GM23248 (cell line): ENCODE results near the gene BSG. TPM values are rescaled to one million over a fixed set of nuclear protein-coding genes. Genes with fewer than 3 reads are reported as not detected.

Experiments
- DNase-seq: peaks from one replicate; pipeline ENCODE4 v3.0.0-alpha.2; 2015
- H2AFZ ChIP-seq: fragments of 200-600 bp; sonication (generic); 2 replicates; pipeline ENCODE4 v1.6.1; 2016; ENCODE audit warnings: antibody characterized with exemption
- H3F3A ChIP-seq: fragments of 200-600 bp; sonication (generic); 2 replicates; pipeline ENCODE4 v1.6.1; 2016; ENCODE audit warnings: mild to moderate bottlenecking, antibody characterized with exemption, mixed run types; ENCODE audit not compliant: insufficient read depth
- H3K27ac ChIP-seq: fragments of 200-600 bp; sonication (generic); 2 replicates; pipeline ENCODE4 v1.5.1; 2016; ENCODE audit warnings: mild to moderate bottlenecking
- H3K27me3 ChIP-seq: fragments of 200-600 bp; sonication (generic); replicated peaks from 2 replicates; pipeline ENCODE4 v1.6.1; 2016; ENCODE audit warnings: mild to moderate bottlenecking; ENCODE audit not compliant: insufficient read depth
- H3K36me3 ChIP-seq: fragments of 200-600 bp; sonication (generic); 2 replicates; pipeline ENCODE4 v1.6.1; 2016; ENCODE audit warnings: low read depth, mild to moderate bottlenecking
- H3K4me1 ChIP-seq: fragments of 200-600 bp; sonication (generic); 2 replicates; pipeline ENCODE4 v1.6.1; 2016; ENCODE audit warnings: mild to moderate bottlenecking; ENCODE audit not compliant: insufficient read depth
- H3K4me2 ChIP-seq: fragments of 200-600 bp; sonication (generic); one replicate; pipeline ENCODE4 v1.6.1; 2016; ENCODE audit warnings: mild to moderate bottlenecking; ENCODE audit not compliant: unreplicated experiment
- H3K4me3 ChIP-seq: fragments of 200-600 bp; sonication (generic); 2 replicates; pipeline ENCODE4 v1.5.1; 2016; ENCODE audit warnings: mild to moderate bottlenecking
- H3K79me2 ChIP-seq: fragments of 200-600 bp; sonication (generic); 2 replicates; pipeline ENCODE4 v1.6.1; 2016; ENCODE audit warnings: mild to moderate bottlenecking; ENCODE audit not compliant: insufficient read depth
- H3K9ac ChIP-seq: fragments of 200-600 bp; sonication (generic); 2 replicates; pipeline ENCODE4 v1.6.1; 2016; ENCODE audit warnings: mild to moderate bottlenecking
- H3K9me2 ChIP-seq: fragments of 200-600 bp; sonication (generic); 2 replicates; pipeline ENCODE4 v1.6.1; 2016; ENCODE audit warnings: mixed run types, mild to moderate bottlenecking, moderate library complexity; ENCODE audit not compliant: insufficient read depth
- H3K9me3 ChIP-seq: fragments of 200-600 bp; sonication (generic); one replicate; pipeline ENCODE4 v1.6.1; 2017; ENCODE audit warnings: low read depth
- H4K20me1 ChIP-seq: fragments of 200-600 bp; sonication (generic); 2 replicates; pipeline ENCODE4 v1.6.0; 2016; ENCODE audit not compliant: insufficient read depth
- EZH2 ChIP-seq: fragments of 200-600 bp; sonication (generic); IDR thresholded peaks from 2 replicates; pipeline ENCODE4 v1.6.1; 2018; ENCODE audit warnings: antibody characterized with exemption, mild to moderate bottlenecking; ENCODE audit not compliant: insufficient read depth, poor library complexity, severe bottlenecking
- EZH2phosphoT487 ChIP-seq: fragments of 200-600 bp; sonication (generic); IDR thresholded peaks from 2 replicates; pipeline ENCODE4 v1.6.1; 2018; ENCODE audit warnings: antibody characterized with exemption, moderate library complexity, mild to moderate bottlenecking, low read depth; ENCODE audit not compliant: insufficient read depth
- WGBS, 2 experiments: methylation state at CpG; one replicate each; pipeline ENCODE4 v1.1.6; 2015 to 2017; ENCODE audit warnings: low lambda C conversion rate in 2 of 2, low coverage in 1 of 2; ENCODE audit errors: missing lambda C conversion rate in 2 of 2; 5-methylcytosine and 5-hydroxymethylcytosine counted together
- in situ Hi-C: fragments of 300-500 bp; cut with MboI; formaldehyde crosslinking; loops from 2 replicates; pipeline ENCODE4 v1.15.0; 2020
- polyA plus RNA-seq: library from polyadenylated mRNA; unstranded; fragments of >200 nt; fragmentation: Nextera tagmentation; extraction: Ambion mirVana; gene quantifications from 2 replicates; pipeline ENCODE4 v1.2.1, GENCODE V29; 2016
- total RNA-seq: library from RNA; depleted of rRNA; stranded (reverse); fragments of >200 nt; shearing (Covaris generic); gene quantifications from 2 replicates; pipeline ENCODE4 v1.2.3, GENCODE V29; 2014

BSG gene
- total and polyA plus RNA-seq, 2 experiments from 2014 or later = 939 to 955 TPM

GRCh38 chr19:540867-541637 lies 31.3 kb upstream of the BSG start:
- Histone ChIP-seq H3F3A (no peaks in the 10 kb centered on the region), H3K4me3 (no peak overlapping the region), H3K9me3 (no peaks in the 10 kb centered on the region), H3K9ac (no peak overlapping the region), H2AFZ (no peak overlapping the region), H3K79me2 (peaks cover 15% of the 10 kb centered on the region), H4K20me1 (no peaks in the 10 kb centered on the region), H3K36me3 (no peaks in the 10 kb centered on the region; the same call in 1 of the 2 replicates), H3K4me1 (no peaks in the 10 kb centered on the region), H3K4me2 (no peak overlapping the region), H3K27ac (no peak overlapping the region), H3K27me3 (no peaks in the 10 kb centered on the region), H3K9me2 (no peaks in the 10 kb centered on the region)
- WGBS, 2 experiments = 87 to 92% methylated on average over 26 to 51 of the region's 51 CpGs
- no peak for TF ChIP-seq EZH2phosphoT487
- no peak for TF ChIP-seq EZH2
- in situ Hi-C loops = no loop called here
- DNase-seq = no peak

- Histone ChIP-seq H3K9me2 (no peaks in the 10 kb centered on the region), H3K4me1 (no peaks in the 10 kb centered on the region), H3K4me3 (no peak overlapping the region), H4K20me1 (no peaks in the 10 kb centered on the region), H3K27ac (no peak overlapping the region), H3K4me2 (no peak overlapping the region), H3K36me3 (no peaks in the 10 kb centered on the region), H3F3A (no peaks in the 10 kb centered on the region), H3K79me2 (0 out of 2 replicates have a peak, but pooled peaks cover 10% of the 10 kb centered on the region), H3K27me3 (no peaks in the 10 kb centered on the region), H2AFZ (no peak overlapping the region), H3K9ac (no peak overlapping the region), H3K9me3 (no peaks in the 10 kb centered on the region)
- WGBS, 2 experiments = 93 to 95% methylated on average over 24 to 26 of the region's 26 CpGs
- in situ Hi-C loops = no loop called here
- no peak for DNase-seq
- TF ChIP-seq EZH2 (no peak), EZH2phosphoT487 (no peak)
These were observed 30.7 kb upstream of the BSG start for GRCh38 chr19:541699-542098.

- H3K27ac ChIP-seq = no peak overlapping the region
- no peak overlapping the region for H3K9ac ChIP-seq
- no peaks in the 10 kb centered on the region for H3K36me3 ChIP-seq
- H3K9me2 ChIP-seq = no peaks in the 10 kb centered on the region
- no peaks in the 10 kb centered on the region for H3K27me3 ChIP-seq
- H3K4me1 ChIP-seq = no peaks in the 10 kb centered on the region
- H3K79me2 ChIP-seq = 0 out of 2 replicates have a peak, but pooled peaks cover 10% of the 10 kb centered on the region
- H3K4me2 ChIP-seq = no peak overlapping the region
- H3F3A ChIP-seq = no peaks in the 10 kb centered on the region
- no peaks in the 10 kb centered on the region for H4K20me1 ChIP-seq
- no peaks in the 10 kb centered on the region for H3K9me3 ChIP-seq
- in situ Hi-C loops = no loop called here
- H2AFZ ChIP-seq = no peak overlapping the region
- 92 to 93% methylated on average over 28 to 34 of the region's 34 CpGs for WGBS, 2 experiments
- no peak overlapping the region for H3K4me3 ChIP-seq
- DNase-seq = no peak
- TF ChIP-seq EZH2phosphoT487 (no peak), EZH2 (no peak)
These were observed 30.1 kb upstream of the BSG start for GRCh38 chr19:542173-542866.

GRCh38 chr19:543910-544608 lies 28.3 kb upstream of the BSG start, which contains the start of gene GZMM:
TSS of gene GZMM (plus strand) at chr19:544053. CDS start at chr19:544072, 19 bp downstream.
- WGBS, 2 experiments = 69 to 73% methylated on average over 29 to 30 of the region's 31 CpGs
- Histone ChIP-seq H3K4me3 (no peak within 1 kb of the TSS), H3K9me3 (no peaks in the 10 kb centered on the region), H3F3A (no peaks in the 10 kb centered on the region), H3K4me1 (no peaks in the 10 kb centered on the region), H4K20me1 (no peaks in the 10 kb centered on the region), H3K27ac (no peak within 1 kb of the TSS), H3K79me2 (no peaks in the 10 kb centered on the region), H2AFZ (no peak within 1 kb of the TSS), H3K9me2 (no peaks in the 10 kb centered on the region), H3K9ac (no peak within 1 kb of the TSS), H3K4me2 (no peak within 1 kb of the TSS), H3K36me3 (no peaks in the 10 kb centered on the region), H3K27me3 (no peaks in the 10 kb centered on the region)
- TF ChIP-seq EZH2 (no peak), EZH2phosphoT487 (no peak)
- no peak for DNase-seq
- in situ Hi-C loops = no loop called here
